Pulmonary artery endothelial cell (primary cell): ENCODE measurements around the gene SLC1A1. TPM values are rescaled to one million over a fixed set of nuclear protein-coding genes. Genes with fewer than 3 reads are reported as not detected.
"Not testable (repeated sequence)": the region's sequence is repeated elsewhere in the genome, so short reads cannot be mapped to it uniquely, and the experiment has no call there.

Experiments
- DNase-seq: peaks from one replicate; pipeline ENCODE4 v3.0.0-alpha.2; 2011; ENCODE audit warnings: low read depth, low spot score
- total RNA-seq: library from RNA; depleted of rRNA; stranded (reverse); fragments of >200 nt; gene quantifications from 2 replicates; pipeline ENCODE4 v1.2.3, GENCODE V29; 2014

SLC1A1 gene
- total RNA-seq, 1 donor from 2014 or later = 24.0 TPM

DNA sequence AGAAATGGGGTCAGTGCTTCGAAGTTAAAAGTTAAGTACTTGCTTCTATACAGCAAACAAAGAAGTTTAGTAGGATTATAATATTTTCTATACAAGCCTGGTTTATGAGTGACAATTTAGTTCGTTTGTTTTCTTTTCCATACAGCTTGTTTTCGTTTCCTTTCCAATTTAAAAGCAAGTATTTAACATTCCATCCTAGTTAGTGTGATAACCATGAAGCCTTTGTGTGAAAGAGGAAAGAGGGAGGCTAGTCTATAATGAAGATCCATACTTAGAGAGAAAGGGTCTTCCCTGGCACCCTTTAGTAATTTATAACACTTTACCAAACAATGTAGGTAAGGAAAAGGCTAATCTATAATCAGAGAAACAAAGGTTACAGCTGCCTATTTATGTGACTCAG is 51.0 kb downstream of the SLC1A1 start:
- DNase-seq = no peak

- no peak for DNase-seq
Observed at GRCh38 chr9:4541856-4542255, 51.6 kb downstream of the SLC1A1 start.

DNA sequence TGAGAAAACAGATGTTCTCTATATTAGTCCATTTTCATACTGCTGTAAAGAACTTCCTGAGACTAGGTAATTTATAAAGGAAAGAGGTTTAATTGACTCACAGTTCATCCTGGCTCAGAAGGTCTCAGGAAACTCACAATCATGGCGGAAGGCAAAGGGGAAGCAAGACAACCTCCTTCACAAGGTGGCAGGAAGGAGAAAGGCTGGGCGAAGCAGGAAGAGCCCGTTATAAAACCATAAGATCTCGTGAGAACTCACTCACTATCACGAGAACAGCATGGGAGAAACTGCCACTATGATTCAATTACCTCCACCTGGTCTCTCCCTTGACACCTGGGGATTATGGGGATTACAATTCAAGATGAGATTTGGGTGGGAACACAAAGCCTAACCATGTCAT is 54.4 kb downstream of the SLC1A1 start:
- DNase-seq = not testable (repeated sequence)

- peak; percentile 47 for DNase-seq
Observed at GRCh38 chr9:4547016-4547415, 56.7 kb downstream of the SLC1A1 start.

- no peak for DNase-seq
Observed at GRCh38 chr9:4548811-4549725, 58.8 kb downstream of the SLC1A1 start.

GRCh38 chr9:4549751-4550295 is 59.6 kb downstream of the SLC1A1 start:
- DNase-seq = no peak

DNA sequence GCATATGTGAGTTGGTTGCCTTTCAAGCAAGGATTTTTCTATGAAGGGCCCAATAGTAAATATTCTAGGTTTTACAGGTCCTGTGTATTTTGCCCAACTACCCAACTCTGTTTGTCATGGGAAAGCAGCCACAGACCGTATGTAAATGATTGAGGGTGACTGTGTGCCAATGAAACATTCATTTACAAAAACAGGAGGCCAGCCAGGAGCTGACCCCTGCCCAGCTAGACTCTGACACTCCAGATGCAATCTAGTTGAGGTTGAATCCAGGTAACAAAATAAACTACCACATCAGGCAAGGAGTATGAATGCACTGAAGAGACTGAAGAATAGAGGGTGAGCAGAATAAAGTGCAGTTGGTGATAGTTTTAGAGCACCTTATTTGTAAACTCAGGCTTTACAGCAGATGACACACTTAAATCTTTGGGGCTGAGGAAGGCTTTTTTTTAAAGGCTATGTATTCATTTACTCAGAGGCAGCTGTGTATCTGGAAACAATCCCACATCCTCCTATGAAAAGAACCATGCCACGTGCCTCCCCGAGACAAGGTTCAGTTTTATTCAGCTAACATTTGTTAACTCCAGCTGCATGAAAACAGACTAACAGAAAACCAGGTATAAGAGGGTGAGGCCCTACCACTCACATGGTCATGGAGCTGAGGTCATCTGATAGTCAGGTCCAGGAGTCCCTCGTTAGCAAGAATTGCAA is 60.7 kb downstream of the SLC1A1 start:
- DNase-seq = no peak

DNA sequence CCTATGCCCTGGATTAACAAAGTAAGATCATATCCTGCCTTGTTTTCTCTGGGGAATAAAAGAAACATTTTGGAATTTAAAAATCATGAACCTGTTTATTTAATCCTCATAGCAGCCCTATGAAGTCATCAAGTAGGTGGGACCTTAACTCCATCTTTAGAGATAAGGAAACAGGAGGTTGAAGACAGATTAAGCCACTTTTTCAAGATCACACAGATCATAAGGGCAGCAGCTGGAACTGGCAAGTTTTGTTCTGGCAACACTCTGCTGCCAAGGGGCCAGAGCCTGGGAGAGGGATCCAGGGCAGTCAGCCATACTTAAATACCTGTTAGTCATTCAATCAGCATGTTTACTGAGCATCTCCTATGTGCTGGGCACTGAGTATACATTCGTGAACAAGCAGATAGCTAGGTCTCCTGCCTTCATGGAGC is 63.7 kb downstream of the SLC1A1 start:
- DNase-seq = peak; percentile 71

DNA sequence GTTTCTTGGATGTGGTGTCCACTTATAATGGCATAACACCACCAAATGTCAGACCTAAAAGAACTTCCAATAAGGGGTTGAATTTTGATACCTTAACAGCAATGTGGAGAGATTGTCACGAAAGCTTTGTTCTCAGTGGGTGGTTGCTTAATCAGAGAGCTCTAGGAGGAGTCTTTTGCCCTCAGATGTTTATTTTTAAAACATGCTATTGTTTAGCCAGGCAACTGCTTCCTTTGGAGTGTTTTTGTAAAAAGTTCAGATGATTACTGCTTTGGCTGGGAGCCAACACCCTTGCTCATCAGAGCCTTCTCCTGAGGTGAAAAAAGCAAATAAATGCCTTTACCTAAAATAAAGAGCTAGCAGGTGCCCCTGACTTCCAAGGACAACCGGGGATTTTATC is 65.0 kb downstream of the SLC1A1 start:
- peak; percentile 75 for DNase-seq

- no peak for DNase-seq
Observed at GRCh38 chr9:4558371-4558998, 68.2 kb downstream of the SLC1A1 start.

DNA sequence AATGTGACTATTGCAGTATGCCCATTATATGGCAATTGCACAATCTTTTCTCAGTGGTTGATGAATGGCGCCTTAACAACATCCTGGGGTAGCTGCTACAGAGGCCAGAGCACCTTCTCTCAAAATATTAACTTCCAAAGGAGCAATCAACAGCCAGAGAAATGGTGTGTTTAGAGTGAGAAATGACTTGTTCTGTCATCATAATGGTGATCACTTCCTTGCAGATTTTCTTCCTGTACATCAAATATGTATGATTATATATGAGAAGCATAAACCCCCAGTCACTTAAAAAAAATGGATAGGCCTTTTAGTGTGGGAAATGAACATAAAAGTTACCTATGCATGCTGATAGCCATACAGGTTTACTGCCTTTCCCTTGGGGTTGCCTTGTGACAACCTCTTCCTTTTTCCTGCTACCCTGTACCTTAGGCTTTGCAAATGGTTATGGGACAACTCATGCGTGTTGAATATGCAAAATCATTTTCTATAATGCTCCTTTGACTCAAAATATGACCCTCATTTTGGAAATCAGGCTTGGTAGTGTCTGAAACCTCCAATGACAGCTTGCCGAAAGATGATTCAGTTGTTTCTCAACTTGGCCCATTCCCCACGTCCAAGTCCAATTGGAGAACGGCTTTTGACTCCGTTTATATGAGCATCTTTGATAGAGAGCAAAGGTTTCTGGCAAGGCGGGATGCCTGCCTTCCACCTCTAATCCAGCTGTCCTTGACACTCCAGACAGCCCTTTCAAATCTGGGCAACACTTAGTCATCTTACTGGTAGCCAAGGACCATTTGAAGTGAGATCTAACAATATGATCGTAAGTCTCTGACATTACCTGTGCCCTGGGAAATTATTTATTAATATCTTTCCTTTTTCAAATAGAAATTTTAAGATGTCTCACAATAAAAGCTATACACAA is 69.3 kb downstream of the SLC1A1 start:
- DNase-seq = no peak

DNA sequence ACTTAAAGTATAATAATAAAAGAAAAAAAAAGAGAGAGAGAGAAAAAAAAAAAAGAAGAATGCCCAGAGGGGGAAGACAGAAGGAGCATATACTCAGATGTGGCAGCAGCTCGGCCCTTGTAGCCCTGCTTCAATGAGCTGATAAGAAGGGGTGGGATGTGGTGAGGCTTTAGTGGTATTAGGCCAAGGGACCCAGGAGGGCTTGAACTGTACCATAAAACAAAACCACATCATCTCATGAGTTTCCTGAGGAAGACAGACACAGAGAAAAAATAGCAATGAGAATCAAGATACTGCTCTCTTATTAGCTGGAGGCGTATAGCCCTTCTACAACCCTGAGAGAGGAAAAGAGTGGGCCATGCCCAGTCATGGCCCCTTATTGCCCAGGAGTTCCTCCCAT is 72.8 kb downstream of the SLC1A1 start:
- no peak for DNase-seq

DNA sequence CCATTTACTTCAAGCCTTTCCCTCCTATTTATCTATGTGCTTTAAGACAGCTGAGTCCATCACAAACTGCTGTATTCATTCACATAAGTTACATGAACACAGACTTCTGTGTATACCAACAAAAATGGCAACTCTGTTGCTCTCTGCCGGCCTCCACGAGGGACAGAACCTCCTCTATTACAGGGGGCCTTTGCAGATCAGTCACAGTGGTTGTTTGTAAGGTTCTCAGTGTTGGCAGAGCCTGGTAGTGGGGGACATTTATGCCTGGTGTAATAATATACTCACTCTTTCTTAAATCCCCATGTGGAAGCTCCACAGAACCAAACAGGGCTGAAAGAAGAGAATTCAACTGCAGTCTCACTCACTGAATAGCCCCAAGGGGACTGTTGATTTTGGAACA is 76.5 kb downstream of the SLC1A1 start:
- DNase-seq = no peak

DNA sequence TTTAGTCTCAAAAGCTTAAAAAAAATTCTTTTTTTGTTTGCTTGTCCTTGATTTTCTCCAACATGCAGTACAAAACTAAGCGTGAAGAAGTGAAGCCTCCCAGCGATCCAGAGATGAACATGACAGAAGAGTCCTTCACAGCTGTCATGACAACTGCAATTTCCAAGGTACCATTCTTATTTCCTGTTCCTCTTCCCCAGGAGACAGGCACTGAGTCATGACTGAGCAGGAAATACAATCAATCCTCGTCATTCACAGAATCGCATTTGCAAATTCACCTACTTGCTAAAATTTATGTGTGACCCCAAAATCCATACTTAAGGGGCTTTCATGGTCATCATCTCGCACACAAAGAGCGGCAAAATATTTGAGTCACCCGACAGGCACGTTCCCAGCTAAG is 77.3 kb downstream of the SLC1A1 start:
- DNase-seq = no peak

DNA sequence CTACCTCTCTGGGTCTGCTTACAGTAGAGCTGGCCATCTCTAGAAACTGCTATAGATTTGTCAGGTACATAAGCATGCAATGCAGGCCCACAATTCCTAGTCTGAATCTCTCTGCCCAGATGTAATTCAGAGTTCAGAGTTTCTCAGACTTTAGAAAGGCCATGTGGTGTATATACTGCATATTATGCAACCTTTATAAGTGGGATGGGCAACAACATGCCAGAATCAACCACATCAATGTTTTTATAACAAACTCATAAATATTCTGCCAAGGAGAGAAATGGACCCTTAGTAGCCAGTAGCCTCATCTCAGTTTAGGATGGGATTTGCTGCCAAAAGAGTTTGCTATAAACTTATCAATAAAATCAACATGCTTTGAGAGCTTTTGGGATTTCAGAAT is 78.8 kb downstream of the SLC1A1 start:
- no peak for DNase-seq

- no peak for DNase-seq
Observed at GRCh38 chr9:4572184-4572826, 82.0 kb downstream of the SLC1A1 start.

DNA sequence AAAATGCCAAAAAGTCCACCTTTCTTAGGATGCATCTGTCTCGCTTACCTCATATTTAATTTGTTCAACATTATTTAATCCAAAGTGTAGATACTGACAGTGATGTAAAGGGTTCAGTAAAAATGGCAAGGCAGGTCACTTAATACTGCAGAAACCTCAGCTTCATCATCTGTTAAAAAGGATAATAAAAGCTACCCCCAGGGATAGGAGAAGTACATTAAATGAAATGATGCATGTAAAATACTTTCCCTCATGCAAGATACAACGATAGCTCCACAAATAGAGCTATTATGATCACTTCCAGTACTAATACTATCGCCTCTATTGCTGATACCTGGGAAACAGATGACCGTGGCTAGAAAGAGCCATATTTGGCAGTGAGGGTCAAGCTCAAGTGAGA is 82.9 kb downstream of the SLC1A1 start:
- no peak for DNase-seq

DNA sequence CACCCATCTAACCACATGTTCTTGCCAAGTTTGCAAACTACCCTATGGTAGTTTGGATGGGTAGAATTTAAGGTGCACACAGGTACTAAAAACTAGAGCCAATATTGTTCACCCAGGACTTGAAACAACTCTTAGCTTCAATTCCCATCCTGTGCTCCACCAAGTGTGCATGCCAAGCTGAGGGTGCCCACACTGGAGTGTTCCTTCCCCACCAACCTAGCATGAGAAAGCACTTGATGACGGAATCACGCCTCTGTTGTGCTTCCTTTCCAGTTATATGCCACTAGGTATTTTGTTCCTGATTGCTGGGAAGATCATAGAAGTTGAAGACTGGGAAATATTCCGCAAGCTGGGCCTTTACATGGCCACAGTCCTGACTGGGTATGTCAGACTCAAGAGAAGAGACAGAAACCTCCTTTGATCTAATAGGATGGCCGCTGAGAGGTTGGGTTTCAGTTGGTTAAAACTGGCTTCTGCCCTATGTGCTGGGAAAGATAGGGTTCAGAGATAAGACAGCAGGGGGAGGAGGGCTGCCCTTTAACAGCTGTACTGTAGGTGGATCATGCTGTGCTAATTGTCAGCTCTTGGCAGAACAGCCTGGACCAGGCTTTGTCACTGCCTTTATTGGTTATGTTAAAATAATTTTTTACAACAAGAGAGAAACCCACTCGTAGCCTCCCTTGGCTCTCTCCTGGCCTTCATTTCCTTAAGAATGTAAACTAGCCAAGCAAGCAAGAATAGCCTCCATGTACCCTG is 83.5 kb downstream of the SLC1A1 start:
- no peak for DNase-seq

DNA sequence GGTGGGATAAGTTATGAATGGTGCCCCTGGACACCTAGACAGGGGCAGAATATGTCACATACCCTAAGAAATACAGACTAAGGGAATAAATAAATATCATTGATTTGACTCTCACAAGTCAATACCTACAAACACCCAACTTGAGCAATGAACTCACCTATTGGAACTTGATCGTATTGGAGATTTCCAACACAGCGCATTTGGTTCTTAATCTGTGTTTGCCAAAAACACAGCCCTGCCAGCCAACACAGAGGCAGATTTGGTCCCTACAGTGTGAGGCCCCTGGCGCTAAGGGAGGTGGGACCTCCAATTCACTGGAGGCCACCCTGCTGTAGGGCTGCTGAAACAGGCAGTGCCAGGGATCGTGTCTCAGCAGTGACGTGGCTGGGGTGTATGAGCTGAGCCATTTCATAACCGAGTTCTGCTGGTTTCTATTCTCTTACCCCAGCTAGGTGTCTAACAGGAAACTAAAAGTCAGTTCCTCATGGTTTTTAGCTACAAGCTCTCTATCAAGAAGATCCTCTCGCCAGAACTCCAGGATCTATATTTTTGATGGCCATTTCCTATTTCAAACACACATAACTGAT is 84.5 kb downstream of the SLC1A1 start:
- DNase-seq = no peak
